Skin epidermis (tissue), 12 donors: ENCODE measurements around the gene CCDC201.

Source experiments
- H3K27ac ChIP-seq, 21 experiments: fragments of 200-600 bp; sonication (generic) in 11 of 21; one replicate each; pipeline ENCODE4 v1.5.0; 2020; ENCODE audit warnings: mild to moderate bottlenecking in 3 of 21, inconsistent platforms in 2 of 21, moderate library complexity in 2 of 21
- H3K4me3 ChIP-seq, 7 experiments: fragments of 200-600 bp; sonication (generic) in 2 of 7; one replicate each; pipeline ENCODE4 v1.5.0; 2020; ENCODE audit warnings: inconsistent platforms in 2 of 7, mild to moderate bottlenecking in 2 of 7, moderate library complexity in 1 of 7

Gene CCDC201

DNA sequence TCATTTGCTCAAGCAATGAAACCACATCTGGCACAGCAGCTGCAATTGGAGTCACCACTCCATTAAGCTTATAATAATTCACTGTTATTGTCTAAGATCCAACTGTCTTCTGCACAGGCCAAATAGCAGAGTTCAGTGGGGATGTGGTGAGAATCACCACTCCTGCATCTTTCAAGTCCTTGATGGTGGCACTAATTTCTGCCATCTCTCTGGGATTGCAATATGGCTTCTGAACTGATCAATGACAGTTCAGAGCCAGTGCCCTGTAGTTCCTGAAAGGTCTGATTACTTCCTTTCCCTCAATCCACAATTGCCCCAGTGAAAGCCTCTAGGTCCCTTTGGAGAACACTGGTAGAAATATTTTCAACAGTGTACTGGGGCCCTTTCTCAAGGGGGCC is 21.8 kb upstream of the CCDC201 start:
- no peak overlapping the region for H3K4me3 ChIP-seq
- no peak overlapping the region for H3K27ac ChIP-seq

DNA sequence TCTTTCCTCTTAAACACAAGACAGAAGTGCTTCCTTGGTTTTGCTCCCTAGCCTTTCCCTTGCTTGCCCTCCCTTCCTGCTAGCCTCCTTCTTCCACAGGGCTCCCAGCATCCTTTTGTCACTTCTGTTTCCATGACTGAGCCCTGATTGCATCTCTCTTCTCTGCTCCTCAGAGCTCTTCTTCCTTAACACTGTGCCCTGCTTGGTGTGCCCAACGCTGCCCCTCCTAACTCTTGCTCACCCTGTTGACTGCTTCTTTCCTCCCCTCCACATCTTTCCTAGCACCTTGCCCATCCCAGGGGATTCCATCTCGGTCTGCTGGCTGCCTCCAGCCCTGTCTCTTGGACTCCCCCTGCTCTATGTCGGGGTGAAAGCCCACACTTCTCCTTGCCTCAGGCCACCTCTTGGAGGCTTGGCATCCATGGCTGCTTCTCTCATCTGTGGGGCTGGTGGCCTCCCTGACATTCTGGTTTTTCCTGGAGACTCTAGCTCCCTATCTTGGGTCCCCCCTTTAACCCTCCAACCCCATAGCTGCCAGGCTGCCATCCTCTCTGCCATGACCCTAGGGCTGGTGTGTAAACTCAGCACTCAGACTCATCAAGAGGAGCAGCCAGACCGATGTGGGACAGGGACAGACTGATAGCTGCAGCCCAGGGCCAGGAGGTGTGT is 21.2 kb upstream of the CCDC201 start:
- Histone ChIP-seq H3K4me3 (no peak overlapping the region), H3K27ac (no peak overlapping the region)

- H3K4me3 ChIP-seq: no peak overlapping the region
- H3K27ac ChIP-seq: no peak overlapping the region
Observed at GRCh38 chr7:45893374-45893995, 20.6 kb upstream of the CCDC201 start.

GRCh38 chr7:45892407-45893035 is 19.6 kb upstream of the CCDC201 start:
- Histone ChIP-seq H3K27ac (no peak overlapping the region), H3K4me3 (no peak overlapping the region)

GRCh38 chr7:45891462-45892402 is 18.9 kb upstream of the CCDC201 start:
- Histone ChIP-seq H3K4me3 (no peak overlapping the region), H3K27ac (no peak overlapping the region)

DNA sequence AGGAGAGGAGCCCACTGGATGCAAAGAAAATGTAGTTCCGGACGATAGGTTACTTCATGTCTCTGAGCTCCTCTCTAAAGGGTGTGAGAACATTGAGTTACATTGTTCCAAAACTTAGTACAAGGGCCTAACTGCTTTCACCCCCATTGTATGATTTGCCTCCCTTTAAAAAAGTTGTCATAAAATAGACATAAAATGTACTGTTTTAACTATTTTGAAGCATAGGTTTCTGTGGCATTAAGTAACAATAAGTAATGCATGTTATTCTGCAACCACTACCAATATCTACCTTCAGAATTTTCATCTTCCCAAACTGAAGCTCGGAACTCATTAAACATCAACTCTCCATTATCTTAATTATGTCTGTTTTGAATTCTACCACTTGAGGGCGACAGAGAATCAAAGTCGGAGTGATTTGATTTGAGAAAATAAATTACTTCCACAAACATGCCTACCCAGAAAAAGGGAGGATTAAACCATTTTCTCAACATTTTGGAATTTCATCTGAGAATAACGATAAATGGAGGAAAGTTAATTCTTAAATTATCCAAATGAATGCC is 18.1 kb upstream of the CCDC201 start:
- H3K27ac ChIP-seq: no peak overlapping the region
- no peak overlapping the region for H3K4me3 ChIP-seq

GRCh38 chr7:45890125-45890901 is 17.4 kb upstream of the CCDC201 start:
- no peak overlapping the region for H3K27ac ChIP-seq

DNA sequence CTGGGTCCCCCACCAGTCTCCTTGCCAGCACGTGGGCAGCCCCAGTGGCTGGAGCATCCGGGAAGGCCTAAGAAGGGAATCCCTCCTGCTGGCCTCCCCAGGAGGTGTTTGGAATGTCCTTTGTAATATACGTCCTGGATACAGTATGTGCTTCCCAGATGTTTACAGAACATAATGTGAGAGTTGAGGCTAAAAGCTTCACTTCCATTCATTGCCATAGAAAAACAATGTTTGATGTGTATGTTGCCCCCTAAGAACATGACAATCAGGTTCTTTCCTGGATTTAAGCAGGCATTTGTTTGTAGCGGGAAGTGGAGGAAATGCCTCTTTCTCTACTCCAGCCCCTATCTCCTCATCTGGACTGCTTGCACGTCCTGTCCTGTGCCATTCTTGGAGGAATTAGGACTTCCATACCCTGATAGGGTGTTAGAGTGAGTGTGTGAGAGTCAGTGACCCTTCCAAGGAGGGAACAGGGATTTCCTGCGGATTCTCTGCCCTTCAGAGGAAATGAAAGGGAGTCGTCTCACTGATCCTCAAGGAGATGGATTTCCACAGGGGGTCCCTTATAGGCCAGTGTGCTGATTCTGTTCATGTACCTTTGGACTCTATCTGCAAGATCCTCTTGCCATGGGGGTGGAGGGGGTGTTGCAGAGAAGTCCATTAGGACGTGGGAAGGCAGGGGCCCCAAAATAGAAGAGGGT is 16.6 kb upstream of the CCDC201 start:
- H3K4me3 ChIP-seq: no peak overlapping the region

More at GRCh38 chr7:45890125-45890901, 17.4 kb upstream of the CCDC201 start:
- H3K4me3 ChIP-seq: no peak overlapping the region

GRCh38 chr7:45888993-45889366 is 16.1 kb upstream of the CCDC201 start:
- peak overlapping the region in 3 of 7 experiments; percentile 7 to 13 (median 10) for H3K4me3 ChIP-seq
- H3K27ac ChIP-seq: no peak overlapping the region

More for the DNA sequence above, 16.6 kb upstream of the CCDC201 start:
- no peak overlapping the region for H3K27ac ChIP-seq

GRCh38 chr7:45888185-45888992 is 15.5 kb upstream of the CCDC201 start, which contains the start of gene IGFBP1:
Gene IGFBP1 (plus strand): TSS chr7:45888488. CDS start chr7:45888653, 165 bp downstream.
- no peak within 1 kb of the TSS for H3K27ac ChIP-seq
- H3K4me3 ChIP-seq: peak within 1 kb of the TSS in 3 of 7 experiments; percentile 7 to 13 (median 10)

DNA sequence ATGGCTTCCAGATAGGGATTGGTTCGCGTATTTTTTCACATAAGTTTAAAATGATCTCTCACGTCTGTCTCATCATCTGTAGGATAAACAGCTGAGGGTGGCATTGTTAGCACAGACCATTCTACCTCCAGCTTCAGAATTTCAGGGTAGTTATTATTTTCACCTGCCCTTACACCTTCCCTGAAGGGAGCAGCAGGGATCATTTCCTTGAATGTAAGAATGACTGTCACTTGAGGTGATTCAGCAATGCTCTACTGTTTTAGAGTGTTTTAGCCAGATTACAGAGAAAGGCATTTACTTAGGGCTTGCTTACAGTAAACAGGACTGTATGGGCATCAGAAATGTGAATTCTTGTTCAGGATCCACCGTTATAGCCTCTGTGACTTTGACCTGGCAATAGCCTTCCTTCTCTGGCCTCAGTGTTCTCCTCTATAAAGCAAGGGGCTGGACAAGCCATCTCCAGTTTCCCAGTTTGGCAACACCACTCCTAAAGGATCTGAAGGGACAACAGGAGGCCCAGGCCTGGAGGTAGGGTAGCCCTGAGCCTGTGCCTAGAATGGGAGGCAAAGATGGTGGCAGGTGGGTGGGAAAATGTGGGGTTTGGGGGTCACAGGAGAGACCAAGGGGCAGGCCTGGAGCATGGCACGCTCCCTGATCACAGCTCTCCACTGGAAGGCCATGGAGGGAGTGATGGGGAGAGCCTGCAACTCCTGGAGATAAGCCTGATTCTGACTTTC is 14.2 kb upstream of the CCDC201 start:
- Histone ChIP-seq H3K27ac (no peak overlapping the region), H3K4me3 (no peak overlapping the region)

DNA sequence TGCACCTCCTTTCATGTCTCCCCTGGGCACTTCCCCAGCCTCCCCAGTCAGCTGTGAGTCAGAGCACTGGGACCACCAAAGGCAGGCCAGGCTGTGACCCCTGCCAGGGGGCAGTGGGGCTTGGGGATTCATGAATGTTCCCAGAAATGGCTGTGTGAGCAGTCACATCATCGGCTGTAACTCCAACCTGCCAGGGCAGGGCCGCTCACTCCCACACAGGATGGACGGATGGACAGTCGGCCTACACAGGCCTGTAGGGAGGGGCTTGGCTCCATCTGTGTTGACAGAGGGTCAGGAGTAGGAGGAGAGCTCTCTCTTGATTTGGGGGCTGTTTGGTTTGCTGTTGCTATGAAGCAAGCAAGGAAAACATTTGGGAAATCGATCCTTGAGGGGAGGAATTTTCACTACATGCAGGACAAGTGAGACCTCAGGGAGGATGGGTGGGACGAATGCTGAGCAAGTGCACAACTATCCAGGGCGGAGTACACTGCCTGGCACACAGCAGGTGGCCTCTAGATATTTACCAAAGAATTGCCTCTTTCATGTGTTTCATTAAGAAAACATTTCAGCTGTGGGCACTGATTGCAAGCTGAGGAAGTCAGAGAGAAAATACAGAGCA is 12.5 kb upstream of the CCDC201 start:
- H3K27ac ChIP-seq: no peak overlapping the region

DNA sequence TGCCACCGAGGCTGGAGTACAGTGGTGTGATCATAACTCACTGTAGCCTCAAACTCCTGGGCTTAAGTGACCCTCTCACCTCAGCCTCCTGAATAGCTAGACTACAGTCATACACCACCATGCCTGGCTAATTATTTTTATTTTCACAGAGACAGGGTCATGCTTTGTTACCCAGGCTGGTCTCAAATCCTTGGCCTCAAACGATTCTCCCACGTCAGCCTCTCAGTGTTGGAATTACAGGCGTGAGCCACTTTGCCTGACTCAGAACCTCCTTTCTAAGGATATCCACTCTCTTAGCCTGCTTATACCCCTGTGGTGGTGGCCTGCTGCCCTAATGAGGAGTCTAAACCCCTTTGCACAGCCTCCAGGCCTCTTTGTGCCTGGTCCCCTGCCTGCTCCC is 11.3 kb upstream of the CCDC201 start:
- H3K27ac ChIP-seq: no peak overlapping the region
- no peak overlapping the region for H3K4me3 ChIP-seq

More for the DNA sequence above, 12.5 kb upstream of the CCDC201 start:
- no peak overlapping the region for H3K4me3 ChIP-seq

- Histone ChIP-seq H3K27ac (no peak overlapping the region), H3K4me3 (no peak overlapping the region)
Observed at GRCh38 chr7:45882465-45882810, 9.6 kb upstream of the CCDC201 start.

GRCh38 chr7:45881759-45882464 is 9.0 kb upstream of the CCDC201 start:
- peak overlapping the region in 1 of 21 experiments; percentile 25 for H3K27ac ChIP-seq
- H3K4me3 ChIP-seq: no peak overlapping the region

GRCh38 chr7:45881280-45881758 is 8.4 kb upstream of the CCDC201 start:
- H3K27ac ChIP-seq: peak overlapping the region in 1 of 21 experiments; percentile 25
- H3K4me3 ChIP-seq: no peak overlapping the region
